Activated CD4-positive, alpha-beta T cell treated with anti-CD3 and anti-CD28 coated beads, Interleukin-10, Interleukin-2, amounts not matched to agents 100 ng/mL and 50 ng/mL, durations not matched to agents 16 hours and 8 hours (primary cell): Measurements from ENCODE around the gene SNX25.

Experiments
- DNase-seq: peaks from one replicate; pipeline ENCODE4 v3.0.0-alpha.2; 2020

The SNX25 gene

GRCh38 chr4:185384061-185384460 is 174.7 kb downstream of the SNX25 start:
- DNase-seq = no peak

DNA sequence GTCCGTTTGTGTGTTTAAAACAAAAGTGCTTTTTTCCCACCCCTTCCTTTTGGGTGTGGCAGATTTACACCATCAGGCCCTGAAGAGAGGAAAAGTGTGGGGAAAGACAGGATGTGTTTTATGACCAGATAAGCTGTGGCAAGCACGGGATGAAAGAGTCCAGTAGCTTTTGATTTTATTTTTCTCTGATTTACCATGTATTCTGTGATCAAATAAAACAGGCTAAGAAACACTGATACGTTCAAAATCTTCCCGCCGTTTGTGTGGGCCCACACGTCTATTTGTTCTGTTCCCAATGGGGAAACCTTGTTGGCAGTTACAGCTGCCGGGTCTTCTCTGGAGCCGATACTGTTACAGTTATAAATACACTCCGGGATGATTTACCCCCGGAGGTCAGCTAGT is 175.5 kb downstream of the SNX25 start:
- DNase-seq = no peak

DNA sequence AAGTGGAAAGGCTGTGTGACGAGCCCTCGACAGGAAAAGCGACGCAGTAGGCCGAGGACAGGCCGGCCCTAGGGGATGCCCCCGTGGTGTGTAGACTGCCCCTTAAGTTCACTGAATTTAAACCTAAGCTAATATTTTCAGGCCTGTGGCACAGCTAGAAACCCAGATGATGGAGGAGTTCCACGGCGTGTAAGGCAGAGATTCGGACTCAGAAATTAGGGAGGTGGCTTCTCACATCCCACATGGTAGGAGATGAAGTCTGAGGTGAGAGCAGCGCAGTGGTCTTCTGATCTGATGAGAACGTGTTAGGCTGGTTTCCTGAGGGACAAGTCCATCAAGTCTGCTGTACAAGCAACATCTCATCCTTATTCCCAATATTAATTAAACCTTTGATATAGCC is 178.6 kb downstream of the SNX25 start:
- no peak for DNase-seq

GRCh38 chr4:185390941-185391340 is 181.5 kb downstream of the SNX25 start:
- no peak for DNase-seq

GRCh38 chr4:185392156-185392555 is 182.8 kb downstream of the SNX25 start:
- DNase-seq = no peak

- DNase-seq = peak; percentile 70
Observed at GRCh38 chr4:185394568-185395237, 185.3 kb downstream of the SNX25 start.

DNA sequence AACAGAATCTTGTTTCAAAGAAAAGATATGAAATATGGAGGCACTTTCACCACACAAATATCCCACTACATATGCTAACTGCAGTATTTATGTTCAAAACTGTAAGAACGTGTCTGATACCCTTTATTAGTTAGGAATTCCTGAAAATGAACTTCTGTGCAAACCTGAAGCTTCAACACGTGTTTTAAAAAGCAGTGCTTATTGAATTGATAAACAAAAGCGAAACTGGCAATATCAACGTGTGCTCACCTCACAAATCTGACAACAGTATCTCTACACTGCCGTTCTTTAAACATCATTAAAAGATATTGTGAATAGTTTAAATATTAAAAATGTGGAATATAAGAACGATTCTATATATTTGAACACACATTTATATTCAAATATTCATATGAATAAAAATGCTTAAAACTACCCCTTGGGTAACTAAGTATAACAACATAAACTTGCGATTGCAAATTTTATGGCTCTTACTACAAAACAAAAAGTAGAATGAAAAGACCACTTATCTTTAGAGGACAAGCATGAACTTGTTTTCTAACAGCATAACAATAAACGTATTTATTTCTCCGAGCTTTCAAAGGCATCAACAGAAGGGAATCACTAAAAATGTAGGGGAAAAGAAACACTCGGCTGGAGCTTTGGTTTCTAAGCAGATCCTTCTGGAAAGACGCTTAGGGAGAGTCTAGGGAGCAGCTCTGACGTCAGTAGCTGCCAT is 186.0 kb downstream of the SNX25 start, which contains the start of gene LRP2BP:
TSS of gene LRP2BP (minus strand) at position 687 of the 718 bp plus-strand sequence. CDS start 17,738 bp downstream, outside the sequence.
- DNase-seq = peak; percentile 36

GRCh38 chr4:185395956-185396723 is 186.7 kb downstream of the SNX25 start:
- peak; percentile 98 for DNase-seq

GRCh38 chr4:185396724-185397385 is 187.5 kb downstream of the SNX25 start, which contains the start of gene ANKRD37:
ANKRD37 (plus strand) TSS chr4:185396841; CDS start chr4:185396924, 83 bp downstream.
- no peak for DNase-seq

DNA sequence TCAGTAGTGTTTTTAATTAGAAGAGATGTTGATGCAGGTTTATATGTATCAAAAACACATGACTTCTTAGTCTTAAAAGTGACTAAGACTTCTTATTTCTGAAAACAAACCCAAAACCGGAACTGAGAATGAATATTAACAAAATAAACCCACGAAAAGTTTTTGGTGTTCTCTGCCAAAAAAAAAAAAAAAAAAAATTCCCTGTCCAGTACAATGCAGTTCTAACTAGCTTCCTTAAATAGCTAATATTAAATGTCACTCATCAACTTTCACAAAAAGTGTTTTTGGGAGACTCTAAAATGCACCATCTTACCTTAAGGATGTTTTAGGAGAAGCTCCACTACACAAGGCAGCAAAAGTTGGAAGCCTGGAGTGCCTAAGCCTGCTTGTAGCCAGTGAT is 189.2 kb downstream of the SNX25 start:
- no peak for DNase-seq

DNA sequence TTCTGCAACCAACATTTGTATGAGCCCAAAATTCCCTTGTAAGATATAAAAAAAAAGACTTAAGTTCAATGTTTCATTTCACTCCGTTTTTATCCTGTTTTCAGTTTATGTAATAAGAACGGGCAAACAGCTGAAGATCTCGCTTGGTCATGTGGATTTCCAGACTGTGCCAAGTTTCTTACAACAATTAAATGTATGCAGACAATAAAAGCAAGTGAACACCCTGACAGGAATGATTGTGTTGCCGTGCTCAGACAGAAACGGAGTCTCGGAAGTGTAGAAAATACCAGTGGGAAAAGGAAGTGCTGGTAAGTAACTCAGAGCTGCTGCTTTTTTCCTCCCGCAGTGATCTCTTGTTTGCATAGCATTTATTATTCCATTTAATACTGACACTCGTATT is 190.1 kb downstream of the SNX25 start:
- DNase-seq = no peak

DNA sequence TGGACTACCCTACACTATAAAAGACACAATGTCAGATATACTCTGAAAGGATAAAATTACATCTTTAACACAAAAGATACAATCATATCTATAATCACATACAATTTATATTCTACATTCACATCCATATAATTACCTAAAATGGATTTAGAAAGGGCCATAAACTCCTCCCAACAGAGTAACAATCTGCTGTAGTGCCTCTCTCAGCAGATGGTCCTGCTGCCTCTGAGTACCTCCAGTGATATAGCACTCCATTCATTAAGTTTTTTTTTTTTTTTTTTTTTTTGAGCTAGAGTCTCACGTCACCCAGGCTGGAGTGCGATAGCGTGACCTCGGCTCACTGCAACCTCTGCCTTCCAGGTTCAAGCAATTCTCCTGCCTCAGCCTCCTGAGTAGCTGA is 194.6 kb downstream of the SNX25 start:
- DNase-seq = no peak

DNA sequence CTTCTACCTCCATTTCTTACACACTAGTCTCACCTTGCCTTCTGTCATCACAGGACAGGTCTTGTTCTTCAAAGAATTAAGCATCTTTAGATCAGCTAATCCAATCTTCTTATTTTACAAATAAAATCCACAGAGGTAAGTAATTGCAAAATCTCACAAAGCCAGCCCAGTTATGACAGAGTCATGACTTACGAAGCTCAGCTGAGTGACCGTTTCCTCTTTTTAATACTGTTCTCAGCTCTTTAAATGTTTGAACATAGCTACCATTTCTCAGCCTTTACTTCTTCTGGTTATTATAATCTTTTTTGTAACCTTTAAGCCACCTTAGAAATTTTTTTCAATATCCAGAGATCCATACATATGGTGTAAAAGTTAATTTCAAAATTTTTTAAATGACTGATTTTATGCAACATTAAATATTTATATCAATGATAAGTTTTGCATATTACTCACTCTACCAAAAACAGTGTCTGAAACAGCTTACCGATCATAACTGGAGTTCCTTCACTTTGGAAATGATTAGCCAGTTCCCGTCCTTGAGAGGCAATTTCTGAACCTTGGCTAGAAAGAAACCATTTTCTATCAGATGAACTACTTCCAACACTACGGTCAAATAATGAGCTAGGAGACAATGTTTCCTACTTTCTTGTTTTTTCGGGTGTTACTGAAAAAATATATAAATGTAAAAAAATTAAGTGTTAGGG is 196.1 kb downstream of the SNX25 start:
- DNase-seq = peak; percentile 58

DNA sequence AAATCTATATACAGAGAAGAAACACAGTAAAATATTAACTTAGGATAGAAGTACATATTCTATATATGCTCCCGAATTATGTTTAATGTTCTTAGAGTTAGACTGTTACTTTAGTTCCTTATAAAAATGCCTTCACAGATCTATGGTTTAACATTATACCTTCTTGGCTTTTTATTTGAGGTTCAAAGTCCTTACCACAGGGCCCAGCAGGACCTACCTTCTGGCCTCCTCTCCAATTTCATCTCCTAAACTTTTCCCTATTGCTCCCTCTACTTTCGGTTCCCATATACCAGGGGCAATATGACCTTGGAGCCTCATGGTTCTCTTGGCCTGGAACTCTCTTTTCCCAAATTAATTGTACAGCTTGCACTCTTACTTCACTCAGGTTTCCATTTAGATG is 199.0 kb downstream of the SNX25 start:
- DNase-seq = no peak

GRCh38 chr4:185411849-185412248 is 202.5 kb downstream of the SNX25 start:
- DNase-seq = no peak

DNA sequence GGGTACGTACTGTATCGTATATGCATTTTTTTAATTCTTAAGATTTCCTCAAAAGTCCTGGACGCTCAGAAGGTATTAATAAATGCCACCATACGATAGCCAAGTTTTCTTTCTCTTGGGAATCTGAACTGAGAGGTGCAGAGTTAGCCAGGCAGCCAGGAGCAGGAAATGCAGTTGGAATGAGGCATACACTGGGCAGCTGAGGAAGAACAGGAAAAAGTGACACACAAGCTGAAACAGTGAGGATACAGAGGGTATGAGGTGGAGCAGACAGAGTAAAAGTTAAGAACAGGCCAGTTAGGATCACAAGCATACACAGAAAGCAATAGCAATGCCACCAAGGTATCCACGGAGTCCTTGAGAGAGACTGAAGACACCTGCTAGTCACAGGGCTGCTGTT is 203.0 kb downstream of the SNX25 start:
- DNase-seq = no peak
